Progenitor cell of endocrine pancreas (in vitro differentiated cells): Measurements from ENCODE around the gene KLHL9. TPM values are rescaled to one million over a fixed set of nuclear protein-coding genes. Genes with fewer than 3 reads are reported as not detected.
"Not testable (repeated sequence)": the region's sequence is repeated elsewhere in the genome, so short reads cannot be mapped to it uniquely, and the experiment has no call there.

Experiments used
- DNase-seq: peaks from one replicate; pipeline ENCODE4 v3.0.0; 2021; ENCODE audit warnings: low spot score; ENCODE audit not compliant: unreplicated experiment
- H3K27ac Mint-ChIP-seq: 2 replicates; pipeline ENCODE4 v1.8.0; 2021; ENCODE audit warnings: mild to moderate bottlenecking, moderate library complexity, mixed read lengths
- H3K27me3 Mint-ChIP-seq: 2 replicates; pipeline ENCODE4 v1.8.0; 2021; ENCODE audit warnings: mixed read lengths
- H3K36me3 Mint-ChIP-seq: 2 replicates; pipeline ENCODE4 v1.8.0; 2022; ENCODE audit warnings: mixed read lengths; ENCODE audit not compliant: insufficient read depth
- H3K4me1 Mint-ChIP-seq: 2 replicates; pipeline ENCODE4 v1.8.0; 2021; ENCODE audit warnings: low read depth, mixed read lengths
- H3K4me3 Mint-ChIP-seq: 2 replicates; pipeline ENCODE4 v1.8.0; 2021; ENCODE audit warnings: low read depth, mild to moderate bottlenecking, moderate library complexity, mixed read lengths
- H3K9me3 Mint-ChIP-seq: 2 replicates; pipeline ENCODE4 v1.8.0; 2021; ENCODE audit warnings: low read depth, mixed read lengths
- long read RNA-seq: library from polyadenylated mRNA; unstranded; transcript quantifications from one replicate; pipeline ENCODE4 v2.0.0, GENCODE V29; 2020
- total RNA-seq: library from RNA; stranded (reverse); gene quantifications from 2 replicates; pipeline ENCODE4 v1.2.1, GENCODE V29; 2021
- TF ChIP-seq, protein P1 (sequence below): fragments of 200-600 bp; sonication (generic); IDR thresholded peaks from one replicate; pipeline ENCODE4 v1.5.0; 2021; ENCODE audit warnings: antibody characterized with exemption, mild to moderate bottlenecking; ENCODE audit not compliant: unreplicated experiment

KLHL9 gene
- total RNA-seq: 35.5 and 35.9 TPM in 2 replicates
- long read RNA-seq, full-length matches to known transcripts: 302 of 313 reads
- long read RNA-seq, partial matches to known transcripts: 0 of 313 reads
- long read RNA-seq, other reads (novel, unspliced or antisense): 11 of 313 reads

- H3K36me3 Mint-ChIP-seq: peaks cover 13% of the 10 kb centered on the region
- TF ChIP-seq, protein P1, sequence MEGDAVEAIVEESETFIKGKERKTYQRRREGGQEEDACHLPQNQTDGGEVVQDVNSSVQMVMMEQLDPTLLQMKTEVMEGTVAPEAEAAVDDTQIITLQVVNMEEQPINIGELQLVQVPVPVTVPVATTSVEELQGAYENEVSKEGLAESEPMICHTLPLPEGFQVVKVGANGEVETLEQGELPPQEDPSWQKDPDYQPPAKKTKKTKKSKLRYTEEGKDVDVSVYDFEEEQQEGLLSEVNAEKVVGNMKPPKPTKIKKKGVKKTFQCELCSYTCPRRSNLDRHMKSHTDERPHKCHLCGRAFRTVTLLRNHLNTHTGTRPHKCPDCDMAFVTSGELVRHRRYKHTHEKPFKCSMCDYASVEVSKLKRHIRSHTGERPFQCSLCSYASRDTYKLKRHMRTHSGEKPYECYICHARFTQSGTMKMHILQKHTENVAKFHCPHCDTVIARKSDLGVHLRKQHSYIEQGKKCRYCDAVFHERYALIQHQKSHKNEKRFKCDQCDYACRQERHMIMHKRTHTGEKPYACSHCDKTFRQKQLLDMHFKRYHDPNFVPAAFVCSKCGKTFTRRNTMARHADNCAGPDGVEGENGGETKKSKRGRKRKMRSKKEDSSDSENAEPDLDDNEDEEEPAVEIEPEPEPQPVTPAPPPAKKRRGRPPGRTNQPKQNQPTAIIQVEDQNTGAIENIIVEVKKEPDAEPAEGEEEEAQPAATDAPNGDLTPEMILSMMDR: no peak
- peak within 1 kb of the TSS; percentile 99 for H3K27ac Mint-ChIP-seq
- H3K9me3 Mint-ChIP-seq: no peaks in the 10 kb centered on the region
- H3K4me3 Mint-ChIP-seq: peak within 1 kb of the TSS; percentile 92
- peaks cover 3% of the 10 kb centered on the region for H3K27me3 Mint-ChIP-seq
- peak; percentile 79 for DNase-seq
- peaks cover 27% of the 10 kb centered on the region for H3K4me1 Mint-ChIP-seq
These were observed at the start of gene KLHL9 for GRCh38 chr9:21334701-21335632. KLHL9 (minus strand) TSS chr9:21335404; CDS start chr9:21334859, 545 bp downstream.

GRCh38 chr9:21383627-21384026 lies 48.4 kb upstream of the KLHL9 start:
- TF ChIP-seq, protein P1: no peak
- DNase-seq: no peak
- Mint-ChIP-seq H3K27me3 (peaks cover 4% of the 10 kb centered on the region), H3K27ac (no peak overlapping the region), H3K4me3 (no peak overlapping the region), H3K4me1 (peaks cover 20% of the 10 kb centered on the region), H3K36me3 (no peaks in the 10 kb centered on the region), H3K9me3 (no peaks in the 10 kb centered on the region)

GRCh38 chr9:21381448-21382339 lies 46.5 kb upstream of the KLHL9 start:
- H3K4me3 Mint-ChIP-seq: no peak overlapping the region
- peak overlapping the region; percentile 86 for H3K27ac Mint-ChIP-seq
- H3K27me3 Mint-ChIP-seq: peaks cover 4% of the 10 kb centered on the region
- no peak for DNase-seq
- H3K4me1 Mint-ChIP-seq: peaks cover 20% of the 10 kb centered on the region
- H3K36me3 Mint-ChIP-seq: no peaks in the 10 kb centered on the region
- no peaks in the 10 kb centered on the region for H3K9me3 Mint-ChIP-seq
- TF ChIP-seq, protein P1: no peak

- H3K4me3 Mint-ChIP-seq, H3K9me3 Mint-ChIP-seq, H3K27me3 Mint-ChIP-seq, H3K27ac Mint-ChIP-seq, DNase-seq, H3K36me3 Mint-ChIP-seq, H3K4me1 Mint-ChIP-seq: not testable (repeated sequence)
These were observed 36.3 kb upstream of the KLHL9 start for GRCh38 chr9:21371467-21371866.

GRCh38 chr9:21367957-21368356 lies 32.8 kb upstream of the KLHL9 start, which contains the start of gene IFNA13:
IFNA13 (minus strand) TSS chr9:21368057; CDS start chr9:21368010, 47 bp downstream.
- peaks cover 1% of the 10 kb centered on the region for H3K4me1 Mint-ChIP-seq
- no peaks in the 10 kb centered on the region for H3K9me3 Mint-ChIP-seq
- H3K27ac Mint-ChIP-seq: no peak within 1 kb of the TSS
- H3K4me3 Mint-ChIP-seq: no peak within 1 kb of the TSS
- no peak for DNase-seq
- TF ChIP-seq, protein P1: no peak
- H3K27me3 Mint-ChIP-seq: no peaks in the 10 kb centered on the region
- no peaks in the 10 kb centered on the region for H3K36me3 Mint-ChIP-seq

- not testable (repeated sequence) for DNase-seq, H3K4me1 Mint-ChIP-seq, H3K27ac Mint-ChIP-seq, H3K27me3 Mint-ChIP-seq, H3K36me3 Mint-ChIP-seq, H3K9me3 Mint-ChIP-seq, H3K4me3 Mint-ChIP-seq
These were observed 32.0 kb upstream of the KLHL9 start for GRCh38 chr9:21367169-21367568.
